GM10847 (cell line): ENCODE measurements around the gene ZFYVE28.

Source experiments
- POLR2A ChIP-seq: IDR thresholded peaks from 2 replicates; pipeline ENCODE4 v1.6.1; 2011; ENCODE audit not compliant: insufficient read length; ENCODE audit errors: extremely low read depth

The ZFYVE28 gene

GRCh38 chr4:2361366-2362265 is 56.8 kb downstream of the ZFYVE28 start:
- TF ChIP-seq POLR2A, result no peak

GRCh38 chr4:2360396-2360730 is 58.1 kb downstream of the ZFYVE28 start:
- no peak for TF ChIP-seq POLR2A

- TF ChIP-seq POLR2A, result no peak
Observed at GRCh38 chr4:2359591-2360395, 58.7 kb downstream of the ZFYVE28 start.

- no peak for TF ChIP-seq POLR2A
Observed at GRCh38 chr4:2357821-2358745, 60.4 kb downstream of the ZFYVE28 start.

GRCh38 chr4:2356123-2357069 is 62.0 kb downstream of the ZFYVE28 start:
- TF ChIP-seq POLR2A, result no peak

- no peak for TF ChIP-seq POLR2A
Observed at GRCh38 chr4:2354760-2355159, 63.7 kb downstream of the ZFYVE28 start.

- no peak for TF ChIP-seq POLR2A
Observed at GRCh38 chr4:2354118-2354517, 64.3 kb downstream of the ZFYVE28 start.

GRCh38 chr4:2353222-2354107 is 65.0 kb downstream of the ZFYVE28 start:
- TF ChIP-seq POLR2A, result no peak

- TF ChIP-seq POLR2A, result no peak
Observed at GRCh38 chr4:2352729-2353221, 65.7 kb downstream of the ZFYVE28 start.

- TF ChIP-seq POLR2A, result no peak
Observed at GRCh38 chr4:2352171-2352570, 66.3 kb downstream of the ZFYVE28 start.

- no peak for TF ChIP-seq POLR2A
Observed at GRCh38 chr4:2350982-2351381, 67.5 kb downstream of the ZFYVE28 start.

- TF ChIP-seq POLR2A, result no peak
Observed at GRCh38 chr4:2348786-2349185, 69.7 kb downstream of the ZFYVE28 start.

GRCh38 chr4:2347190-2347589 is 71.3 kb downstream of the ZFYVE28 start:
- no peak for TF ChIP-seq POLR2A
